ENCODE results near the gene GALNT13. TPM values are rescaled to one million over a fixed set of nuclear protein-coding genes. Genes with fewer than 3 reads are reported as not detected.

GALNT13 gene
- total and polyA plus RNA-seq, 2 of the 13 experiments (the other 11 are each of a cell fraction or from before 2014, with no cell fraction given), result 1.3 to 5.0 TPM

- TF ChIP-seq ADNP (CRISPR knock-in tag; IDR thresholded peaks at IDR 0.05), result no peak
- no peak for TF ChIP-seq WIZ (CRISPR knock-in tag; IDR thresholded peaks at IDR 0.05)
- TF ChIP-seq E2F5 (CRISPR knock-in tag; conservative IDR thresholded peaks at IDR 0.05), result no peak
- TF ChIP-seq XRCC5 (optimal IDR thresholded peaks at IDR 0.05; ENCODE audit: low read length), result no peak
- no peak for TF ChIP-seq ZBTB44 (CRISPR knock-in tag; IDR thresholded peaks at IDR 0.05)
- TF ChIP-seq CEBPZ (IDR thresholded peaks at IDR 0.05; ENCODE audit: low read length), result no peak
- no peak for TF ChIP-seq ZBED4 (CRISPR knock-in tag; IDR thresholded peaks at IDR 0.05; ENCODE audit: borderline replicate concordance)
- TF ChIP-seq HOXD1 (CRISPR knock-in tag; IDR thresholded peaks at IDR 0.05), result no peak
- peak; percentile 85 for TF ChIP-seq FOXA3 (CRISPR knock-in tag; IDR thresholded peaks at IDR 0.05)
- TF ChIP-seq, protein P1, sequence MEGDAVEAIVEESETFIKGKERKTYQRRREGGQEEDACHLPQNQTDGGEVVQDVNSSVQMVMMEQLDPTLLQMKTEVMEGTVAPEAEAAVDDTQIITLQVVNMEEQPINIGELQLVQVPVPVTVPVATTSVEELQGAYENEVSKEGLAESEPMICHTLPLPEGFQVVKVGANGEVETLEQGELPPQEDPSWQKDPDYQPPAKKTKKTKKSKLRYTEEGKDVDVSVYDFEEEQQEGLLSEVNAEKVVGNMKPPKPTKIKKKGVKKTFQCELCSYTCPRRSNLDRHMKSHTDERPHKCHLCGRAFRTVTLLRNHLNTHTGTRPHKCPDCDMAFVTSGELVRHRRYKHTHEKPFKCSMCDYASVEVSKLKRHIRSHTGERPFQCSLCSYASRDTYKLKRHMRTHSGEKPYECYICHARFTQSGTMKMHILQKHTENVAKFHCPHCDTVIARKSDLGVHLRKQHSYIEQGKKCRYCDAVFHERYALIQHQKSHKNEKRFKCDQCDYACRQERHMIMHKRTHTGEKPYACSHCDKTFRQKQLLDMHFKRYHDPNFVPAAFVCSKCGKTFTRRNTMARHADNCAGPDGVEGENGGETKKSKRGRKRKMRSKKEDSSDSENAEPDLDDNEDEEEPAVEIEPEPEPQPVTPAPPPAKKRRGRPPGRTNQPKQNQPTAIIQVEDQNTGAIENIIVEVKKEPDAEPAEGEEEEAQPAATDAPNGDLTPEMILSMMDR (CRISPR knock-in tag; IDR thresholded peaks at IDR 0.05), result no peak
- no peak for TF ChIP-seq IRX3 (CRISPR knock-in tag; IDR thresholded peaks at IDR 0.05; ENCODE audit: borderline replicate concordance, low read depth)
- no peak for TF ChIP-seq UBTF (CRISPR knock-in tag; IDR thresholded peaks at IDR 0.05)
- TF ChIP-seq SMARCE1 (IDR thresholded peaks at IDR 0.05; ENCODE audit: borderline replicate concordance), result no peak
- no peak for TF ChIP-seq DMAP1 (CRISPR knock-in tag; IDR thresholded peaks at IDR 0.05)
- no peak for TF ChIP-seq ARNTL (CRISPR knock-in tag; IDR thresholded peaks at IDR 0.05)
- TF ChIP-seq SNAPC2 (CRISPR knock-in tag; IDR thresholded peaks at IDR 0.05), result no peak
These were observed 576.2 kb downstream of the GALNT13 start (continued) for GRCh38 chr2:154447727-154448418.
